RPMI7951 (cell line): ENCODE measurements around the gene RIPK1. TPM values are rescaled to one million over a fixed set of nuclear protein-coding genes. Genes with fewer than 3 reads are reported as not detected.

Experiments used
- DNase-seq: peaks from one replicate; pipeline ENCODE4 v3.0.0-alpha.2; 2012; ENCODE audit warnings: low read depth
- total RNA-seq: library from RNA; depleted of rRNA; stranded (reverse); fragments of >200 nt; shearing (Covaris generic); gene quantifications from 2 replicates; pipeline ENCODE4 v1.2.3, GENCODE V29; 2014

The RIPK1 gene
- total RNA-seq, 1 experiment from 2014 or later = 13.2 TPM

DNA sequence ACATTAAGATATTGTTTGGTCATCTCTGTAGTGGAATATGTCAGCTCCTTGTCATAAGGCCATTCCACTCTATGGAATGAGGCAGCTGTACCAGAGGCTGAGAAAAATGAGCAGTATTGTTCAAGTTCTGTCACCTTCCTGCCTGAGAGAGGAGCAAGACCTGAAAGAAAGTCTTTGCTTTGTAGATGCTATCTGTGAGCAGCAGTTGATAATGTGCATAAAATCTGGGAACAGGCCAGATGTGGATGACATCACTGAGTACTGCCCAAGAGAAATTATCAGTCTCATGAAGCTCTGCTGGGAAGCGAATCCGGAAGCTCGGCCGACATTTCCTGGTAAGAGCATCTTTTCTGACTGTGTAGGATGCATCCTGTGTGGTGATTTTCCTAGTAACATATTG is 16.8 kb downstream of the RIPK1 start:
- DNase-seq = no peak

DNA sequence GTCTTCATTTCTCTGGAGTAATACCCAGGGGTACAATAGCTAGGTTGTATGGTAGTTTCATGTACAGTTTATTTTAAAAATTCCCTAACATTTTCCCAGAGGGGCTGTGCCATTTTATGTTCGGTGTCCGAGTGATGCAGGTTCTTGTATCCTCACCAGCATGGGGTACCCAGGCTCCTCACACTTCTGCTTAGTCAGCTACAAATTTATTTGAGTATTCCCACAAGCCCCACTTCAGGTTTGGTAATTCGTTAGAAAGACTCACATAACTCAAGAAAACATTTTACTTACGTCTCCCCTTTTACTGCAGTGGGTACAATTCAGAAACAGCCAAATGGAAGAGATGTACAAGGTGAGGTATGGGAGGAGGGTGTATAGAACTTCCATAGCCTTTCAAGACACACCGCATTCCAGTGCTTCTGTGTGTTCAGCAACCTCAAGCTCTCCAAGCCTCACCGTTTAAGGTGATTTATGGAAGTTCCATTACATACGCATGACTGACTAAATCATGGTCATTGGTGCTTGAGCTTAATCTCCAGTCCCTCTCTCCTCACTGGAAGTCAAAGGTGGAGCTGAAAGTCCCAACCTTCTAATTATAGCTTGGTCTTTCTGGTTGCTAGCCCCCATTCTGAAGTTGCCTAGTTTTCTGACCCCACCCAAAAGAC is 18.1 kb downstream of the RIPK1 start:
- DNase-seq = no peak

DNA sequence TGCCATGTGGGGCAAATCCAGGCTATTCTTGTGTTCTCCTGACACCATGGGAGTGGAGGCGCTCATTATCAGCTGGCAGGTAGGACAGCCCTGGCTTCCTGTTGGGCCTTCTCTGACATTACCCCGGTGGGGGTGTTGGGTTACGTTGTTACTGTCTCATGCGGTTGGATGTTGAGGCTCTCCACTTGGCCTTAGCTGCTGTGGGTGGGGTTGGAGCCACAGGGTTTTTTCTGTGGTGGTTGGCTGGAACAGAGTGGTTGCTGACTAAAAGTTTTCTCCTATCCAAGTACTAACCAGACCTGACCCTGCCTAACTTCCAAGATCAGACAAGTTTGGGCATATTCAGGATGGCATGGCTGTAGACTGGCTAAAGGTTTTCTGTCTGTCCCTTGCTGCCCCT is 20.2 kb downstream of the RIPK1 start:
- DNase-seq = no peak

DNA sequence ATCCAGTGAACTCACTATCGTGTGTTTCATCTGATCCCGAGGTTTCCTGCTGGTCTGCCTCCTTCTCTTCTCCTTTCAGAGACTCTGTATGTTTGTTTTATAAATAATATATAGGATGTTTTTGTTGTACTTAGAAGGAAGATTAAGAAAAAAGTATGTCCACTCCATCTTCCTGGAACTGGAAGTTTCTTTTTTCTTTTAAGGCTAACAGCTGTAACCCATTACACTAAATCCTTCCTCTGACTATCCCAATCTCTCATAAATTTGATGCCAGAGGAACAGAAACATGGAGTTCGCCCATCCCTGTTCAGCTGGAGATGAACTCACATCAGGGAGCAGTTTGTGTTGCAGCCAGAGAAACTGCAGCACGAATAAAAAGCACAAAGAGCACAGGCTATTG is 20.7 kb downstream of the RIPK1 start:
- DNase-seq = no peak

DNA sequence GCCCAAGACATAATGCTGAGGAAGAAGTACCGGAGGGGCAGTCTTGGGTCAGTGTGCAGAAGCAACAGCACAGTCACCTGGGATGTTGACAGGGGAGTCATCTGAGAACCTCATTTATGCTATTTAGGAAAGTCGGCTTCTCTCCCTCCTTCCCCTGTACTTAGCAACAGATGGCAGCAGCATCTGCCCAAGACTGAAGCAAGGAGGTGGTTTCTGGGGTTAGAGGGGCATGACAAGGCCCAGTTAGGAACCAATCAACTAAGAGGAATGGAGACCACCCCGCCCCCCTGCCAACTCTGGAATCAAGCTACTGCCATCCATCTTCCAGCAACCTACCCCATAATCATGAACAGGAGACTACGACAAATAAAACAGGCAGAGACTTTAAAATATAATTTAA is 21.7 kb downstream of the RIPK1 start:
- peak; percentile 20 for DNase-seq

DNA sequence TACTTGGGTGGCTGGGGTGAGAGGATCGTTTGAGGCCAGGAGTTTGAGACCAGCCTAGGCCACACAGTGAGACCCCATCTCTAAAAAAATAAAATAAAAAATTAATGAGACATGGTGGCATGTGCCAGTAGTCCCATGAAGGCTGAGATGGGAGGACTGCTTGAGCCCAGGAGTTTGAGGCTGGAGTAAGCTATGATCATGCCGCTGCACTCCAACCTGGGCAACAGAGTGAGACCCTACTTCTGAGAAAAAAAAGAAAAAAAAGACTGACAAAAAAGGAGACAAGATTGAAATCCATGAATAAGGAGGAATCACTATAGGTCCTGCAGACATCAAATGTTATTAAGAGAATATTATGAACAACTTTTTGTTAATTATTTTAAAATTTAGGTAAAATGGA is 26.5 kb downstream of the RIPK1 start:
- DNase-seq = no peak

DNA sequence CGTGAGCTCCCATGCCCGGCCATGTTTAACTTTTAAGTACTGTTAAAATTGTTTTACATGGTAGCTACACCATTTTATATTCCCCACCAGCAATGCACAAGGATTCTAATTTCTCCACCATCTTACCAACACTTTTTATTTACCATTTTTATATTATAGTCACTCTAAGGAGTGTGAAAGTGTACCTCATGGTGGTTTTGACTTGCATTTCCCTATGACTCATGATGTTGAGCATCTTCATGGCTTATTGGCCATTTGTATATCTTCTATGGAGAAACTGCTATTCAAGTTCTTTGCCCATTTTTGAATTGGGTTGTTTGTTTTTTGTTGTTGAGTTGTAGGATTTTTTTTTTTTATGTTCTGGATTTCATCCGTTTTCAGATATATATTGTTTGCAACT is 34.6 kb downstream of the RIPK1 start:
- no peak for DNase-seq

DNA sequence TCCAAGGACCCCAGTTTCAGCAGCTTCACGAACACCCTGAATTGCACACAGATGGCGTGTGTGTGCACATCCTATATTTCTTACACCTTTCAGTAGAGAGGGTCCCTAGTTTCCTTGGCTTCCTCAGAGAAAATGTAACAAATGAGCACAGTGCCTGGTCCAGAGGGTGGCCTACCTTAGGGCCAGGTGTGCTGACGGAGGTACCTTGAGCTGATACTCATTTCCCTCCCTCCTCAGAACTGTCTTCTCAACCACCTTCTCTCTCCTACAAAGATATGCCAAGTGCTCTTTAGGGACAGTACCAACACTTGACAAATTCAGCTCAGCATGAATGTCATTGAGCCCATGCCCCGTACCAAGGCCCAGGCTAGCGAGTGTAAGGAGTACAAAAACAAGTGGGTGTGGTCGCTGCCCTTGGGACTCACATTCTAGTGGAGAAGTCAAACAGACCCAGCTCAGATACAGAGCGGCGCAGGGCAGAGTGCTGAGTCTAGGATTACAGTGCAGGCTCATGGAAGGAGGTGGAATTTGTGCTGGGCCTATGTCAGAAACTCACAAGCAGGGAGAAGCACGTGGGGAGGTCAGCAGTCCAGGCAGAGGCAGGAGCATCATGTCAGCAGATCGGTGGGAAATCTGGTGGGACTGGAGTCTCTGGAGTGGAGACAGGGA is 40.6 kb downstream of the RIPK1 start:
- DNase-seq = no peak

DNA sequence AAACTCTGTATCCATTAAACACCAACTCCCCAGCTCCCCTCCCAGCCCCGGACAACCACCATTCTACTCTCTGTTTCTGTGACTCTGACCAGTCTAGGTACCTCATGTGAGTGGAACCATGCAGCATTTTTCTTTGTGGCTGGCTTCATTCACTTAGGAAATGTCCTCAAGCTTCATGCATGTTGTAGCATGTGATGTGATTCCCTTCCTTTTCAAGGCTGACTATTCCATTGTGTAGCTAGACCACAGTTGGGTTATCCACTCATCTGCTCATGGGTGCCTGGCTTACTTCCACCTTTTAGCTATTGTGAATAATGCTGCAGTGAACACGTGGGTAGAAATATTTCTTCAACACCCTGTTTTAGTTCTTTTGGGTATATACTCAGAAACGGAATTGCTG is 41.5 kb downstream of the RIPK1 start:
- DNase-seq = no peak

DNA sequence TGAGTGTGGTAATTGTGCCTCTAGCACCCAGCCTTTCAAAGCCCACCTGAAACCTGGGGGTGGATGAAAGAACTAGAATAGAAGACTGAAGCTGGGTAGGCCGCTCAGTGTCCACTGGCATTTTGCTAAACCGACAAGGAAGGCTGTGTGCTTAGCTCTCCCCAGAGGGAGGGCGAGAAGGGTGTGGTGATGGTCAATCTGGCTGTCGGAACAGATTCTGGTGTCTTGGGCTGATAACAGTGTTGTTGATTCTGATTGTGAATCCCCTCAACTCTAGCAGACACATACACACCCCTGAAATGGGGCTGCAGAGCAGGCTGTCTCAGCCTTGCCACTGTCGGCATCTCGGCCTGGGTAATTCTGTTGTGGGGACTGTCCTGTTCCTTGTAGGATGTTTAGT is 46.1 kb downstream of the RIPK1 start:
- DNase-seq = no peak

DNA sequence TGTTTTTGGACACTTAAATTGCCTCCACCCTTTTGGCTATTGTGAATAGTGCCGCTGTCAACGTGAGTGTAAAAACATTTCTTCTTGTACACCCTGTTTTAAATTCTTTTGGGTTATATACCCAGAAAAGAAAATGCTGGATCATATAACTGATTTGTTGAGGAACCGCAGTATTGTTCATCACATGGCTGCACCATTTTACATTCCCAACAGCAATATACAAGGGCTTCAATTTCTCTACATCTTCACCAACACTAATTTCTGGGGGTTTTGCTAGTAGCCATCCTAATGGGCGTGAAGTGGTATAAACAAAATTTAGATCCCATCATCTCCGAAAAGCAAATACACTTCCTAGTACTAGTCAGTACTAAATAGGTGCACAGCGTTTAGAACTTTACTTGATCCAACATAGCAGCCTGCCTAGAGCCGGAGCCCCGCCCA is 49.6 kb downstream of the RIPK1 start:
- DNase-seq = no peak

DNA sequence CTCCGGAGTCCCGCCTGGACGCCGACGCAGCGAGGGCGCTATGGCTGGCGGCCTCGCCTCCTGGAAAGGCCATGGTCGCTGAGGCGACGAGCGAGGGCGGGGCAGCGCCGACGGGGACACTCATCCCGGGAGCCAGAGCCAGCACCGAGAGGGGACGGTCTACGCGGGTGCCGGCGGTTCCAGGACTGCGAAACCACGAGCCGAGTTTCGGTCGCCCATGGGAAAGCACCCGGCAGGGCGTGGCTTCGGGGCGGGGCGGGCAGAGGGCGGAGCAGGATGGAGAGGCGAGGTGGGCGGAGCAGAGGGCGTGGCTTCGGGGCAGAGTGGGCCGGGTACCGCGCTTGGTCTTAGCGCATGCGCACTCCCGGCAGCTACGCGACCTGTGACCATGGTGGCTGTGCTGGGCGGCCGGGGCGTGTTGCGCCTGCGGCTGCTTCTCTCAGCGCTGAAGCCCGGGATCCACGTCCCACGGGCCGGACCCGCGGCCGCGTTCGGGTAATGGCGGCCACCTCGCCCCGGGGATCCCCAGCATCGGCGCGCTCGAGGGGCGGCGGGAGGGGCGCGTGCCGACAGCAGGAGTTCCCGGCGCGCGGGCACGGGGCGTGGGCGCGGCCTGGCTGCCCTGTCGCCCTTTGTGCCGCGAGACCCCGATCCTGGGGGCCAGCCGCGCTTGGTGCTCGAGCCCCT is 50.2 kb downstream of the RIPK1 start, which contains the start of gene BPHL:
BPHL (plus strand) TSS at position 359 of the 687 bp plus-strand sequence; CDS start at position 389, 30 bp downstream.
- DNase-seq = peak; percentile 91

DNA sequence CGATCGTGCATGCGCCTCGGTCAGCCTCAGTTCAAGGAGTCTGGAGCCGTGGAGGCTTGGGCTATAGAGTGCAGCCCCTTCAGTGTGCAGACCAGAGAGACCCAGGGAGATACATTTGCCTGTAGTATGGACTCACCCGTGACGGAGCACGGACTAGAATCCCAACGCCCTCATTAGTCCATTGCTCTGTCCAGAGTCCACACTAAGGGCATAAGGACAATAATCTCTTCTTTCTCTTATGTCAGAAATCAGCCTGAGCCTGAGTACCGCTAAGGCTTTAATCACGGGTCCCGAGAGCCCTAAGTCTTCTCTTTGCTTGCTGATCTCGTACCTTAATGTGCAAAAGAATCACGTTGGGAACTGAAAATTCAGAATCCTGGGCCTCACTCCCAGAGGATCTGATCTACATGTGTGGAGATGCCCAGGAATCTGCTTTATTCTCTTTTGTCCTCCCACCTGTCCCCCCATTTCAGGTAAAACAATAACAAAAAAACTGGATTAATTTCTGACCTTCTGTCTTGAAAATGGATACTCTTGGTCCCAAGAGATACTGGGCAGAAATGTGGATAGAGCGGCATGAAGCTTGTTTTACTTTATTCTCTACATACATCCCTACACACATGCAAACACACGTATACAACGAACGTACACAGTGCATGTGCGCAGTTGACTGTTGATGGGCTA is 50.9 kb downstream of the RIPK1 start:
- peak; percentile 42 for DNase-seq

DNA sequence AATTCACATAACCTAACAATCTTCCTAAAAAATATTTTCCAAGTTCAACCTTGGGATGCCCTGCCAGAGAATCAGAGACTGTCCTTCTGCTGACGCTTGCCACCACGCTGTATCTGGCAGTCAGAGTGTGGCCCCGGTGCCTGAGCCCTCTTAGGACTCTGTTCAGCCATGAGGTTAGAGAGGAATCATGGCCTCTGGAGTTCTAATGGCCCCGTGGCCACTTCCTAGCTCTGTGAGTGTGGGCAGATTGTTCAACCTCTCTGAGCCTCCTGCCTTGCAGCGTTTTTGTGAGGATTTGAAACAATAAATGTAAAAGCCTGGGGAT is 52.4 kb downstream of the RIPK1 start:
- no peak for DNase-seq

DNA sequence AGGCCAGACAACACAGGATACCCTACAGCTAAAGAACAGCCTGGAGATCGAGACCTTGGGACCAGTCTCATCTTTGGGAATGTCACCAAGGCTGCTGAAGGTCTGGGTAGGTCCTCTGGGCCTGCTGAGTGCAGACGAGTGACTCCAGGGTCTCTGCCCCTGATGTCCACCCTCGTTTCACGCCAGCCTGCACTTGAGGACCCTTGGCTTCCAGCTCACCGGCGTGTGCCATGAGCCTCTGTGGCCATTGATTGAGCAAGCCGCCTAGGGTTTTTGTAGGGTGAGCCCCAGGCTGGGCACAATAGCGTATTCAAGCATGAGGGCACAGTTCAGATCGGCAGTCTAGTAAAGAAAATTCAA is 54.5 kb downstream of the RIPK1 start:
- no peak for DNase-seq

DNA sequence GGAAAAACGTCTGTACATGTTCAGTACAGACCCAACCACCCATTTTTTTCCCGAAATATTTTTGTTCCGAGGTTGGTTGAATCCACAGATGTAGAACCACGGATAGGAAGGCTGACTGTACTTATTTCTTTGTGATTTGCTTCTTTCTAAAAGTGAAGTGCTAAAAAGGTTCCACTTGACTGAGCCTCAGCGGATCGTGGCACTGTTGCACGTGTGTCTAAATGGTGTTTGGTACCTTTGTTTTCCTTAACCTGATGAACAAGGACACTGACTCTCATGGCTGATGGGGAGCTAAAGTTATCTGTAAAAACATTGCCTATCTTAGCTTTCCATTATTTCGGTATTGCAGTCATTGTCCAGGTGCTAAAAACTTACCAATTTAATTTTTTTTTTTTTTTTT is 56.4 kb downstream of the RIPK1 start:
- no peak for DNase-seq

DNA sequence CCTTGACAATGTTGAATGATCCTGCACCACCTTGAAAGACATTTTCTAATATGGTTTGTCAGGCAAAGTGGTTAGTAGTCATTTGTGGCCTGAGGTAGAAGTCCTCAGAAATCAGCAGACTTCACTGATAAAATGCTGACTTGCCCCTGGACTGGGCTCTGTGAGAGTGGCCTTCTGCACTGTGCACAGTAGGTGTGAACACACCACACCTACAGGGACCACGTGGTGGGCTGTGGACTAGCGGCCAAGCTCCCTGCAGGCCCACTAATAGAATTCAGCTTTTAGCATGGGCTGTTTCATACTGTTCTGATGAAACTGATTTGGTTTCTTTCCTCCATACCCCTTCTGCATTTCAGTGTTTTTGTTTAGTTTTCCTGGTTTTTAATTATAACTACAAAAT is 57.5 kb downstream of the RIPK1 start:
- no peak for DNase-seq

DNA sequence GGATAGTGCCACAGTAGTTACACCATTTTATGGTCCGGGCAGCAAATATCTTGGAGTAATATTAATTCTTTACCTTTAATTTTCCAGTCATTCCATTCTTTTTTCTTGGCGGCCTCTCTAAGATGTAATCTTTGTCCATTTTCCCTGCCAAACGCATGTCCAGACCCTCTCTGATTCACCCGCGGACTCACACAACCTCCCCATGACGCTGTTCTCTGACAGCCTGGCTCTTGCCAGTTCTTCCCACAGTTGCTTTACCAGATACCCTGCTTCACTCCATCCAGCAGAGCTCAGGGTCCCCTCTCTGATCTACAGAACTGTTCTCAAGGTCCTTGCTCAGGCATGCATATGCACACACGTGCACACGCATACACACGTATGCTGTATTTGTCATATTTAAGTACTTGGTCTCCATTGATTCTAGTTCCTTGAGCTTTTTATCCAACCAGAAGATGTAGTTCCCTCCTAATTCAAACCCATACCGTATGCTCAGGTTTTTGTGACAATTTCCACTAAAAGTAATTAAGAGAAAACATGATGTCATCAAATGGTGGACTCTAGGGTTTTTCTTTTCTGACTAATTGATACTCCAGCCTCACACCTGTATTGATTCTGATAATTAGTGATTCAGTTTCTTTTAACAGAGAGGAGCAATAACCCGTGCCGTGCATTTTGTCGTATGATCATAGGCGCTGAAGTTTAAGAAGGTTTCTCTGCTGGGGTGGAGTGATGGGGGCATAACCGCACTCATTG is 60.2 kb downstream of the RIPK1 start:
- DNase-seq = no peak

DNA sequence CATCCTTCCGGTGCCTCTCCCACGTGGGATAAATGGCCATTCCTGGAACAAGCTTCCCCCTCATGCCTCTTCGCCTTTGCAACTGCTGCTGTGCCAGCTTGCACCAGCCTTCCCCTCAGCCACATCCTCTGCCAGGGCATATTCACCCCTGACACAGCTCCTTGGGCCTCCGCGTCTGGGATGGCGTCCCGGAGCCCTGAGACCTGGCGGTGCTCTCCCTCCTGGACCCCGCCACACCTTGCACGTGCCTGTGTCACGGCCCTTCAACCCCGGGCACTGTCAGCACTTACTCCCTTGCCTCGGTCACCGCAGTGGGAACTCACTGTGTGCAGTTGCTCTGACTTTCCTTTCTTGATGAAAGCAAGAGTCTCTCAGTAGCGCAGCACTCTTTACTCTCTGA is 63.4 kb downstream of the RIPK1 start:
- DNase-seq = no peak

DNA sequence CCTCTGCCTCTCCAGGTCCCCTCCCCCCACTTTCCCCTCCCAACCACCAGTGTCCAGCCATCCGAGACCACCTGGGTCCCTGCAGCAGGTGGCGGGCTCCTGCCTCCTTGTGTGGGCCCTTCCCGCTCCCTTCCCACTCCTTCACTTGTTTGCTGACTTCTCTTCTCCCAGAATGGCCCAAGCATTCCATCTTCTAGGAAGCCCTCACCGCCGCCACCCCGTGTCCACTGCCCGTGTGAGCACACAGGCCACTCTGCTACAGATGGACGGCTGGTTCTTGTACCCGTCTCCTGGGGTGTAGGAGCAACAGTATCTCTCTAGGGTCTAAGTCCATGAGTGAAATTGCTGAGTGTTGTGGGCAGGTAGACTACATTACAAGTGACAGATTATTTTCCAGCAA is 65.2 kb downstream of the RIPK1 start:
- no peak for DNase-seq

DNA sequence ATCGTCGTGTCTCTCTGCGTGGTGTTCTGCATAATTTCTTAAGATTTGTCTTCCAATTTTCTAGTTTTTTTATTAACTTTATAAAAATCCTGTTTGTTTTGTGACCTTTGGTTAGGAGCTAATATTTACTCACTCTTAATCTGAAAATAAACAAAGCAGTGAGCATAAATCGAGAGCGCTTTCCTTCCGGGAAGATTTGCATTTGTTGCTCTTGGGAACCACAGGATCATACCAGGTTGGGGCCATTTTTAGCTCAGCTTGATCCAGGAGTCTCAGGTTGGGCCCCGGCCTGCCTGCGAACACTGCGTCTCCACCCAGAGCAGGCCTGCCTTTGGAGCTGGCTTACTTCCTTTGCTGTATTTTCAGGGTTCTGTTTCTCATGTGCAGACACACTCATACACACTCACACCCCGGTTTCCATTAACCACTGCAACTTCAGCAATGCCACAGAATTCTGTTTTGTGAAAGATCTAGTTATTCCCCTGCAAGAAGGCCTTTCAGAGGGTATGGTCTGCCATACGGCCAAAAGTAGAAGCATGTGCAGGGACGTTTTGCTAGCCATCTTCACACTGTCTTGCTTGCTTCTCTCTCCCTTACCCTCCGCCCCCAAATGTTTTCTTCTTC is 67.5 kb downstream of the RIPK1 start:
- DNase-seq = no peak
